Ovary (tissue), 3 donors: ENCODE measurements around the gene PPP1CA.

Experiments used
- EP300 ChIP-seq: sonication (generic); formaldehyde crosslinking; IDR thresholded peaks from one replicate; pipeline ENCODE4 v1.6.1; 2017; ENCODE audit warnings: antibody characterized with exemption
- POLR2A ChIP-seq: fragments of 450-650 bp; IDR thresholded peaks from one replicate; pipeline ENCODE4 v1.6.1; 2017; ENCODE audit warnings: antibody characterized with exemption, mild to moderate bottlenecking, moderate library complexity
- TF ChIP-seq, protein P1 (sequence below), 3 donors: fragments of 450-650 bp in 2 of 3; fragments of 200-600 bp in 1 of 3; IDR thresholded peaks; one replicate each; pipeline versions ENCODE4 v1.5.1 to v1.8.0; 2016 to 2022; ENCODE audit warnings: antibody characterized with exemption in 3 of 3, mild to moderate bottlenecking in 1 of 3
- donor health status: DM: no; HTN: no; CAD: no.

GRCh38 chr11:67349928-67350465 lies 51.7 kb downstream of the PPP1CA start:
- TF ChIP-seq, protein P1, sequence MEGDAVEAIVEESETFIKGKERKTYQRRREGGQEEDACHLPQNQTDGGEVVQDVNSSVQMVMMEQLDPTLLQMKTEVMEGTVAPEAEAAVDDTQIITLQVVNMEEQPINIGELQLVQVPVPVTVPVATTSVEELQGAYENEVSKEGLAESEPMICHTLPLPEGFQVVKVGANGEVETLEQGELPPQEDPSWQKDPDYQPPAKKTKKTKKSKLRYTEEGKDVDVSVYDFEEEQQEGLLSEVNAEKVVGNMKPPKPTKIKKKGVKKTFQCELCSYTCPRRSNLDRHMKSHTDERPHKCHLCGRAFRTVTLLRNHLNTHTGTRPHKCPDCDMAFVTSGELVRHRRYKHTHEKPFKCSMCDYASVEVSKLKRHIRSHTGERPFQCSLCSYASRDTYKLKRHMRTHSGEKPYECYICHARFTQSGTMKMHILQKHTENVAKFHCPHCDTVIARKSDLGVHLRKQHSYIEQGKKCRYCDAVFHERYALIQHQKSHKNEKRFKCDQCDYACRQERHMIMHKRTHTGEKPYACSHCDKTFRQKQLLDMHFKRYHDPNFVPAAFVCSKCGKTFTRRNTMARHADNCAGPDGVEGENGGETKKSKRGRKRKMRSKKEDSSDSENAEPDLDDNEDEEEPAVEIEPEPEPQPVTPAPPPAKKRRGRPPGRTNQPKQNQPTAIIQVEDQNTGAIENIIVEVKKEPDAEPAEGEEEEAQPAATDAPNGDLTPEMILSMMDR (IDR thresholded peaks at IDR 0.05): no peak
- TF ChIP-seq POLR2A (no peak), EP300 (no peak)
